Natural killer cell (primary cell): ENCODE results near the gene MYADML2. TPM values are rescaled to one million over a fixed set of nuclear protein-coding genes. Genes with fewer than 3 reads are reported as not detected.

Experiments
- ATAC-seq, 3 donors: fragments of 150-1000 bp in 2 of 3; fragments of 200-7000 bp in 1 of 3; cut with Tn5 transposase; 1 replicate in 1 of 3; 2 replicates in 2 of 3; pipeline ENCODE4 v1.10.0; 2021; ENCODE audit warnings: mild to moderate bottlenecking in 2 of 3, moderate library complexity in 2 of 3
- DNase-seq, 2 donors: peaks; one replicate each; pipeline versions ENCODE4 v3.0.0 to v3.0.0-alpha.2; 2013 to 2021; ENCODE audit warnings: mixed read lengths in 1 of 2
- H3K27ac ChIP-seq: one replicate; pipeline ENCODE4 v1.5.1; 2013; ENCODE audit warnings: mild to moderate bottlenecking, low read length
- H3K27me3 ChIP-seq: one replicate; pipeline ENCODE4 v1.6.1; 2013; ENCODE audit warnings: low read length; ENCODE audit not compliant: control insufficient read depth, insufficient read depth
- H3K36me3 ChIP-seq: one replicate; pipeline ENCODE4 v1.6.1; 2013; ENCODE audit warnings: low read length; ENCODE audit not compliant: control insufficient read depth, insufficient read depth
- H3K4me1 ChIP-seq: one replicate; pipeline ENCODE4 v1.6.1; 2013; ENCODE audit warnings: low read length; ENCODE audit not compliant: control insufficient read depth, insufficient read depth
- H3K4me3 ChIP-seq: one replicate; pipeline ENCODE4 v1.5.1; 2013; ENCODE audit warnings: low read length
- H3K9me3 ChIP-seq: one replicate; pipeline ENCODE4 v1.6.1; 2013; ENCODE audit warnings: low read length; ENCODE audit not compliant: control insufficient read depth, insufficient read depth
- H3K27ac Mint-ChIP-seq, 2 donors: one replicate each; pipeline ENCODE4 v1.8.0; 2022; ENCODE audit warnings: mild to moderate bottlenecking in 2 of 2, mixed read lengths in 2 of 2, moderate library complexity in 1 of 2
- H3K27me3 Mint-ChIP-seq, 2 donors: one replicate each; pipeline ENCODE4 v1.8.0; 2022; ENCODE audit warnings: low read depth in 2 of 2, mixed read lengths in 2 of 2
- H3K36me3 Mint-ChIP-seq: one replicate; pipeline ENCODE4 v1.8.0; 2022; ENCODE audit warnings: mixed read lengths
- H3K4me1 Mint-ChIP-seq, 2 donors: one replicate each; pipeline ENCODE4 v1.8.0; 2022; ENCODE audit warnings: mixed read lengths in 2 of 2
- H3K4me3 Mint-ChIP-seq: one replicate; pipeline ENCODE4 v1.8.0; 2022; ENCODE audit warnings: mild to moderate bottlenecking, moderate library complexity, mixed read lengths
- H3K9me3 Mint-ChIP-seq, 2 donors: one replicate each; pipeline ENCODE4 v1.8.0; 2022; ENCODE audit warnings: mixed read lengths in 2 of 2
- WGBS: methylation state at CpG from one replicate; pipeline ENCODE4 v1.1.7; 2013; ENCODE audit warnings: missing lambda C conversion rate; ENCODE audit not compliant: insufficient coverage; 5-methylcytosine and 5-hydroxymethylcytosine counted together
- intact Hi-C: fragments of 100-400 bp; cut with micrococcal nuclease; formaldehyde crosslinking; loops from one replicate; pipeline ENCODE4 v1.14.2; 2022
- total RNA-seq, 4 donors: library from RNA; stranded (reverse); fragments of 120-200 nt in 1 of 4; gene quantifications; one replicate each; pipeline versions ENCODE4 v1.2.3 to v1.2.4, GENCODE V29; 2013 to 2022
- TF ChIP-seq, protein P1 (sequence below): fragments of 200-600 bp; IDR thresholded peaks from one replicate; pipeline ENCODE4 v1.8.0; 2022; ENCODE audit warnings: antibody characterized with exemption

MYADML2 gene
- total RNA-seq, 3 donors from 2014 or later (not counting 1 experiment from before 2014, with no cell fraction given) = not detected

DNA sequence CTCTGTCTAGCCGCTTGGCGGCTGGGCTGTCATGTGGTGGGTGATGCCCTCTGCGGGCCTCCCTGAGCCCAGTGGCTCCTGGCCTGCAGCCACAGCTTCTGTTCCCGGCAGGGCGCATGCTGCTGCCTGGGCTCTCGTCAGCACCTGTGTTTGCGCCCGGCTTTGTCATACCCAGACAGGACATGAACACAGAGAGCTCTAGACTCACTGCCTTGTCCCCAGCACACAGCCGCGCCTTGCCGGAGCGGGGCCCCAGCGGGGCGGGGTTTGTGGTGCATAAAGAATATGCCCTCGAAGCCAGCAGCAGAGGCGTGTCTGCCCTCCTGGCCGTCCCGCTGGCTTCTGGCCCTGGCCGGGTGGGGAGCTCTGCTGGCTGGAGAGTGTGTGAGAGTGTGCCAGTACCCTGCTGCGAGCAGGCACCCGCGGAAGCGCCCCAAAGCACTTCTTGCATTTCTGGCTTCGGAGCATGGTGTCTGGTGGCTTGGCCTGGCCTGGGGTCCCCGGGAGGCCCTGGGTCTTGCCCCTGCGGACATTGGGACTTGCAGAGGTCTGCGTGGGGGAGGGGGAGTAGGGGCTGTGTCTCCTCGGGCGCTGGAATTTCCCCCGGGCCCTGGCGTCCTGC is 44.8 kb upstream of the MYADML2 start:
- Histone ChIP-seq H3K36me3 (no peaks in the 10 kb centered on the region), H3K27ac (no peak overlapping the region), H3K27me3 (no peaks in the 10 kb centered on the region), H3K4me1 (no peaks in the 10 kb centered on the region), H3K4me3 (no peak overlapping the region), H3K9me3 (no peaks in the 10 kb centered on the region)
- H3K36me3 Mint-ChIP-seq = no peaks in the 10 kb centered on the region
- TF ChIP-seq, protein P1, sequence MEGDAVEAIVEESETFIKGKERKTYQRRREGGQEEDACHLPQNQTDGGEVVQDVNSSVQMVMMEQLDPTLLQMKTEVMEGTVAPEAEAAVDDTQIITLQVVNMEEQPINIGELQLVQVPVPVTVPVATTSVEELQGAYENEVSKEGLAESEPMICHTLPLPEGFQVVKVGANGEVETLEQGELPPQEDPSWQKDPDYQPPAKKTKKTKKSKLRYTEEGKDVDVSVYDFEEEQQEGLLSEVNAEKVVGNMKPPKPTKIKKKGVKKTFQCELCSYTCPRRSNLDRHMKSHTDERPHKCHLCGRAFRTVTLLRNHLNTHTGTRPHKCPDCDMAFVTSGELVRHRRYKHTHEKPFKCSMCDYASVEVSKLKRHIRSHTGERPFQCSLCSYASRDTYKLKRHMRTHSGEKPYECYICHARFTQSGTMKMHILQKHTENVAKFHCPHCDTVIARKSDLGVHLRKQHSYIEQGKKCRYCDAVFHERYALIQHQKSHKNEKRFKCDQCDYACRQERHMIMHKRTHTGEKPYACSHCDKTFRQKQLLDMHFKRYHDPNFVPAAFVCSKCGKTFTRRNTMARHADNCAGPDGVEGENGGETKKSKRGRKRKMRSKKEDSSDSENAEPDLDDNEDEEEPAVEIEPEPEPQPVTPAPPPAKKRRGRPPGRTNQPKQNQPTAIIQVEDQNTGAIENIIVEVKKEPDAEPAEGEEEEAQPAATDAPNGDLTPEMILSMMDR = no peak
- H3K4me1 Mint-ChIP-seq = peaks cover 6 to 10% of the 10 kb centered on the region in 2 donors
- DNase-seq = no peak
- no peaks in the 10 kb centered on the region for H3K9me3 Mint-ChIP-seq
- no peak overlapping the region for H3K27ac Mint-ChIP-seq
- no peak overlapping the region for H3K4me3 Mint-ChIP-seq
- H3K27me3 Mint-ChIP-seq = no peaks in the 10 kb centered on the region
- ATAC-seq = no peak
- intact Hi-C loops = no loop called here
- WGBS = 87% methylated on average over 31 of the region's 31 CpGs

GRCh38 chr17:81990836-81991683 is 44.0 kb upstream of the MYADML2 start:
- no peak overlapping the region for H3K4me3 Mint-ChIP-seq
- Histone ChIP-seq H3K27ac (no peak overlapping the region), H3K4me3 (no peak overlapping the region), H3K9me3 (no peaks in the 10 kb centered on the region), H3K36me3 (peaks cover 4% of the 10 kb centered on the region), H3K27me3 (no peaks in the 10 kb centered on the region), H3K4me1 (no peaks in the 10 kb centered on the region)
- H3K27ac Mint-ChIP-seq = no peak overlapping the region
- intact Hi-C loops = no loop called here
- H3K4me1 Mint-ChIP-seq = peaks cover 6 to 14% of the 10 kb centered on the region in 2 donors
- no peaks in the 10 kb centered on the region for H3K9me3 Mint-ChIP-seq
- 96% methylated on average over 25 of the region's 25 CpGs for WGBS
- H3K27me3 Mint-ChIP-seq = no peaks in the 10 kb centered on the region
- ATAC-seq (no peak), DNase-seq (no peak)
- H3K36me3 Mint-ChIP-seq = no peaks in the 10 kb centered on the region
- TF ChIP-seq, protein P1 = no peak

GRCh38 chr17:81987161-81987770 is 40.2 kb upstream of the MYADML2 start:
- Mint-ChIP-seq H3K36me3 (no peaks in the 10 kb centered on the region), H3K9me3 (no peaks in the 10 kb centered on the region), H3K27ac (peak overlapping the region in 1 of 2 donors; percentile 53), H3K4me3 (no peak overlapping the region), H3K4me1 (peaks cover 6 to 18% of the 10 kb centered on the region in 2 donors), H3K27me3 (no peaks in the 10 kb centered on the region)
- no peak for ATAC-seq
- no peak for DNase-seq
- H3K4me3 ChIP-seq = no peak overlapping the region
- no peak overlapping the region for H3K27ac ChIP-seq
- WGBS = 90% methylated on average over 26 of the region's 26 CpGs
- peaks cover 25% of the 10 kb centered on the region for H3K36me3 ChIP-seq
- H3K9me3 ChIP-seq = no peaks in the 10 kb centered on the region
- H3K4me1 ChIP-seq = no peaks in the 10 kb centered on the region
- intact Hi-C loops = no loop called here
- TF ChIP-seq, protein P1 = no peak
- no peaks in the 10 kb centered on the region for H3K27me3 ChIP-seq
